ENCODE measurements around the gene SPRED2.

SPRED2 gene

GRCh38 chr2:65402780-65403528, 29.4 kb downstream of the SPRED2 start:
- Histone ChIP-seq H3K4me1 (ENCODE audit: control insufficient read depth, insufficient read depth, low read length) (peaks cover 8% of the 10 kb centered on the region), H3K27me3 (ENCODE audit: control insufficient read depth, insufficient read depth, low read length, poor library complexity, severe bottlenecking) (no peaks in the 10 kb centered on the region), H3K27ac (ENCODE audit: insufficient read depth, low read depth, low read length, poor library complexity, severe bottlenecking) (no peak overlapping the region), H3K36me3 (ENCODE audit: control insufficient read depth, insufficient read depth, low read length) (no peaks in the 10 kb centered on the region), H3K4me3 (ENCODE audit: insufficient read depth, low read depth, low read length) (no peak overlapping the region), H3K9me3 (ENCODE audit: control insufficient read depth, low read length) (no peaks in the 10 kb centered on the region)
- WGBS, 2 experiments: 85 to 91% methylated on average over 8 of the region's 8 CpGs

- WGBS, 2 experiments: 93 to 97% methylated on average over 2 of the region's 2 CpGs
- Histone ChIP-seq H3K9me3 (ENCODE audit: control insufficient read depth, low read length) (no peaks in the 10 kb centered on the region), H3K27me3 (ENCODE audit: control insufficient read depth, insufficient read depth, low read length, poor library complexity, severe bottlenecking) (no peaks in the 10 kb centered on the region), H3K36me3 (ENCODE audit: control insufficient read depth, insufficient read depth, low read length) (no peaks in the 10 kb centered on the region), H3K4me1 (ENCODE audit: control insufficient read depth, insufficient read depth, low read length) (peaks cover 8% of the 10 kb centered on the region), H3K27ac (ENCODE audit: insufficient read depth, low read depth, low read length, poor library complexity, severe bottlenecking) (no peak overlapping the region), H3K4me3 (ENCODE audit: insufficient read depth, low read depth, low read length) (no peak overlapping the region)
Measured at GRCh38 chr2:65402323-65402722, 30.1 kb downstream of the SPRED2 start.

- Histone ChIP-seq H3K4me1 (ENCODE audit: control insufficient read depth, insufficient read depth, low read length) (no peaks in the 10 kb centered on the region), H3K27me3 (ENCODE audit: control insufficient read depth, insufficient read depth, low read length, poor library complexity, severe bottlenecking) (no peaks in the 10 kb centered on the region), H3K4me3 (ENCODE audit: insufficient read depth, low read depth, low read length) (no peak overlapping the region), H3K27ac (ENCODE audit: insufficient read depth, low read depth, low read length, poor library complexity, severe bottlenecking) (no peak overlapping the region), H3K36me3 (ENCODE audit: control insufficient read depth, insufficient read depth, low read length) (no peaks in the 10 kb centered on the region), H3K9me3 (ENCODE audit: control insufficient read depth, low read length) (no peaks in the 10 kb centered on the region)
- WGBS, 2 experiments: 93 to 95% methylated on average over 2 of the region's 2 CpGs
Measured at GRCh38 chr2:65397122-65397521, 35.3 kb downstream of the SPRED2 start.

- WGBS, 2 experiments: 93% methylated on average over 7 of the region's 7 CpGs
- Histone ChIP-seq H3K27me3 (ENCODE audit: control insufficient read depth, insufficient read depth, low read length, poor library complexity, severe bottlenecking) (no peaks in the 10 kb centered on the region), H3K9me3 (ENCODE audit: control insufficient read depth, low read length) (no peaks in the 10 kb centered on the region), H3K4me3 (ENCODE audit: insufficient read depth, low read depth, low read length) (no peak overlapping the region), H3K36me3 (ENCODE audit: control insufficient read depth, insufficient read depth, low read length) (no peaks in the 10 kb centered on the region), H3K27ac (ENCODE audit: insufficient read depth, low read depth, low read length, poor library complexity, severe bottlenecking) (no peak overlapping the region), H3K4me1 (ENCODE audit: control insufficient read depth, insufficient read depth, low read length) (no peaks in the 10 kb centered on the region)
Measured at GRCh38 chr2:65396348-65397026, 35.9 kb downstream of the SPRED2 start.

GRCh38 chr2:65395621-65396347, 36.6 kb downstream of the SPRED2 start:
- Histone ChIP-seq H3K36me3 (ENCODE audit: control insufficient read depth, insufficient read depth, low read length) (no peaks in the 10 kb centered on the region), H3K4me1 (ENCODE audit: control insufficient read depth, insufficient read depth, low read length) (no peaks in the 10 kb centered on the region), H3K4me3 (ENCODE audit: insufficient read depth, low read depth, low read length) (no peak overlapping the region), H3K27me3 (ENCODE audit: control insufficient read depth, insufficient read depth, low read length, poor library complexity, severe bottlenecking) (no peaks in the 10 kb centered on the region), H3K27ac (ENCODE audit: insufficient read depth, low read depth, low read length, poor library complexity, severe bottlenecking) (no peak overlapping the region), H3K9me3 (ENCODE audit: control insufficient read depth, low read length) (no peaks in the 10 kb centered on the region)
- 88 to 91% methylated on average over 4 to 5 of the region's 5 CpGs for WGBS, 2 experiments

GRCh38 chr2:65393743-65394422, 38.5 kb downstream of the SPRED2 start:
- H3K36me3 ChIP-seq (ENCODE audit: control insufficient read depth, insufficient read depth, low read length): no peaks in the 10 kb centered on the region
- H3K4me1 ChIP-seq (ENCODE audit: control insufficient read depth, insufficient read depth, low read length): peaks cover 8% of the 10 kb centered on the region
- 73 to 81% methylated on average over 3 of the region's 3 CpGs for WGBS, 2 experiments

GRCh38 chr2:65393046-65393445, 39.4 kb downstream of the SPRED2 start:
- 92 to 98% methylated on average over 3 of the region's 3 CpGs for WGBS, 2 experiments
- H3K4me3 ChIP-seq (ENCODE audit: insufficient read depth, low read depth, low read length): no peak overlapping the region
- no peaks in the 10 kb centered on the region for H3K9me3 ChIP-seq (ENCODE audit: control insufficient read depth, low read length)
- H3K27ac ChIP-seq (ENCODE audit: insufficient read depth, low read depth, low read length, poor library complexity, severe bottlenecking): no peak overlapping the region
- H3K36me3 ChIP-seq (ENCODE audit: control insufficient read depth, insufficient read depth, low read length): no peaks in the 10 kb centered on the region
- peaks cover 10% of the 10 kb centered on the region for H3K4me1 ChIP-seq (ENCODE audit: control insufficient read depth, insufficient read depth, low read length)
- no peaks in the 10 kb centered on the region for H3K27me3 ChIP-seq (ENCODE audit: control insufficient read depth, insufficient read depth, low read length, poor library complexity, severe bottlenecking)

More at GRCh38 chr2:65393743-65394422, 38.5 kb downstream of the SPRED2 start:
- no peak overlapping the region for H3K27ac ChIP-seq (ENCODE audit: insufficient read depth, low read depth, low read length, poor library complexity, severe bottlenecking)
- no peaks in the 10 kb centered on the region for H3K27me3 ChIP-seq (ENCODE audit: control insufficient read depth, insufficient read depth, low read length, poor library complexity, severe bottlenecking)
- H3K4me3 ChIP-seq (ENCODE audit: insufficient read depth, low read depth, low read length): no peak overlapping the region
- no peaks in the 10 kb centered on the region for H3K9me3 ChIP-seq (ENCODE audit: control insufficient read depth, low read length)

- Histone ChIP-seq H3K27ac (ENCODE audit: insufficient read depth, low read depth, low read length, poor library complexity, severe bottlenecking) (no peak overlapping the region), H3K9me3 (ENCODE audit: control insufficient read depth, low read length) (no peaks in the 10 kb centered on the region), H3K36me3 (ENCODE audit: control insufficient read depth, insufficient read depth, low read length) (no peaks in the 10 kb centered on the region), H3K27me3 (ENCODE audit: control insufficient read depth, insufficient read depth, low read length, poor library complexity, severe bottlenecking) (no peaks in the 10 kb centered on the region), H3K4me1 (ENCODE audit: control insufficient read depth, insufficient read depth, low read length) (peaks cover 10% of the 10 kb centered on the region), H3K4me3 (ENCODE audit: insufficient read depth, low read depth, low read length) (no peak overlapping the region)
- WGBS, 2 experiments: 86 to 92% methylated on average over 5 of the region's 5 CpGs
Measured at GRCh38 chr2:65392609-65393008, 39.8 kb downstream of the SPRED2 start.

- Histone ChIP-seq H3K4me3 (ENCODE audit: insufficient read depth, low read depth, low read length) (no peak overlapping the region), H3K36me3 (ENCODE audit: control insufficient read depth, insufficient read depth, low read length) (no peaks in the 10 kb centered on the region), H3K27me3 (ENCODE audit: control insufficient read depth, insufficient read depth, low read length, poor library complexity, severe bottlenecking) (no peaks in the 10 kb centered on the region), H3K27ac (ENCODE audit: insufficient read depth, low read depth, low read length, poor library complexity, severe bottlenecking) (no peak overlapping the region), H3K4me1 (ENCODE audit: control insufficient read depth, insufficient read depth, low read length) (peaks cover 13% of the 10 kb centered on the region), H3K9me3 (ENCODE audit: control insufficient read depth, low read length) (no peaks in the 10 kb centered on the region)
- WGBS, 2 experiments: 90% methylated on average over 6 of the region's 6 CpGs
Measured at GRCh38 chr2:65390134-65390533, 42.3 kb downstream of the SPRED2 start.

All from ectodermal cell (in vitro differentiated cells).